GM12864 (cell line): ENCODE measurements around the gene MROH2A.
"Not testable (repeated sequence)": the region's sequence is repeated elsewhere in the genome, so short reads cannot be mapped to it uniquely, and the experiment has no call there.

Experiments
- DNase-seq: peaks from one replicate; pipeline ENCODE4 v3.0.0-alpha.2; 2011; ENCODE audit warnings: low read depth
- H3K4me3 ChIP-seq: 2 replicates; pipeline ENCODE4 v1.5.1; 2011; ENCODE audit warnings: mild to moderate bottlenecking, low read depth, low read length, control low read depth
- TF ChIP-seq, protein P1 (sequence below): IDR thresholded peaks from 2 replicates; pipeline ENCODE4 v1.5.1; 2011; ENCODE audit warnings: low read depth, mild to moderate bottlenecking, moderate library complexity, low read length, control low read depth, inconsistent platforms; ENCODE audit errors: missing control alignments

The MROH2A gene

DNA sequence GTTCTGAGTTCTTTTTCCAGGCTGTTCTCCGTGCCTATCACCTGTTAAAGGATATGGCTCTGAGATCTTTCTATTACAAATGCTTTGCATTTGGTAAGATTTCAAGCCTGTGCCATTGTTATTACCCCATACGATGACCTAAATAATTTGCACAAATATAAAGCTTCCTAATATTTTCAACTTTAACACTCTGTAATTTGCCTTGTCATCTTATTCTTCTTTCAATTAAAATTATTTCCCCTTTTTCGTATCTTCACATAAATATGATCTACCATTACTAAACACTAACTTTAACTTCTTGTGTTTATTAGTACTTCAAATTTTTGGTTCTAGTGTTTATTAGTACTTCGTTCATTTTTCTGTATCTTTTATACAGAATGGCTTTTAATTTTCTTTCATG lies 93.3 kb downstream of the MROH2A start:
- H3K4me3 ChIP-seq = no peak overlapping the region
- DNase-seq = no peak
- TF ChIP-seq, protein P1, sequence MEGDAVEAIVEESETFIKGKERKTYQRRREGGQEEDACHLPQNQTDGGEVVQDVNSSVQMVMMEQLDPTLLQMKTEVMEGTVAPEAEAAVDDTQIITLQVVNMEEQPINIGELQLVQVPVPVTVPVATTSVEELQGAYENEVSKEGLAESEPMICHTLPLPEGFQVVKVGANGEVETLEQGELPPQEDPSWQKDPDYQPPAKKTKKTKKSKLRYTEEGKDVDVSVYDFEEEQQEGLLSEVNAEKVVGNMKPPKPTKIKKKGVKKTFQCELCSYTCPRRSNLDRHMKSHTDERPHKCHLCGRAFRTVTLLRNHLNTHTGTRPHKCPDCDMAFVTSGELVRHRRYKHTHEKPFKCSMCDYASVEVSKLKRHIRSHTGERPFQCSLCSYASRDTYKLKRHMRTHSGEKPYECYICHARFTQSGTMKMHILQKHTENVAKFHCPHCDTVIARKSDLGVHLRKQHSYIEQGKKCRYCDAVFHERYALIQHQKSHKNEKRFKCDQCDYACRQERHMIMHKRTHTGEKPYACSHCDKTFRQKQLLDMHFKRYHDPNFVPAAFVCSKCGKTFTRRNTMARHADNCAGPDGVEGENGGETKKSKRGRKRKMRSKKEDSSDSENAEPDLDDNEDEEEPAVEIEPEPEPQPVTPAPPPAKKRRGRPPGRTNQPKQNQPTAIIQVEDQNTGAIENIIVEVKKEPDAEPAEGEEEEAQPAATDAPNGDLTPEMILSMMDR = no peak

DNA sequence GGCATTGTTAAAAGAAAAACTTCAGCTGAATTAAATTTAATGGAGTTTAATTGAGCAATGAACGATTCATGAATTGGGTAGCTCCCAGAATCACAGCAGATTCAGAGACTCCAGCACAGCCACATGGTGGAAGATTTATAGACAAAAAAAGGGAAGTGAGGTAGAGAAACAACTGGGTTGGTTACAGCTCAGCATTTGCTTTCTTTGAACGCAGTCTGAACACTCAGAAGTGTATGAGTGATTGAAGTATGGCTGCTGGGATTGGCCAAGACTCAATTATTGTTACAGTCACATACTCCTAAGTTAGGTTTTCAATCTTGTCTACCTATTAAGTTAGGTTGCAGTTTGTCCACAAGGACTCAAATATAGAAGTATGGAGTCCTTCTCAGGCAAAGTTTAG lies 94.0 kb downstream of the MROH2A start:
- not testable (repeated sequence) for H3K4me3 ChIP-seq, DNase-seq

DNA sequence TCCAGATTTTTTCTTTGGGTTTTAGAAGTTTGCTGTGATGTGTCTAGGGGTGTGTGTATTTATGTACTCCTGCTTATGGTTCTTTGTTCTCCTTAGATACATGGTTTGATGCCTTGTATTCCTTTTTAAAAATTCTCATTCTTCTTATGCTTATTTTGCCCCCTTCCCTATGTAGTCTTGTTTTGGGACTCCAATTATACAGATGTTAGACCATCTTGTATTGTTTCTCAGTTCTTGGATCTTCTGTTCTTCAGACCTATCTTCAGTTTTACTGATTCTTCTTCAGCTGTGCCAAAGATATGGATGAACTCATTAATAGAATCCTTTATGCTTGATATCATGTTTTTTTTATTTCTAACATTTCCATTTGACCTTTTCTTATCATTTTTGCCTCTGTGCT lies 104.2 kb downstream of the MROH2A start:
- DNase-seq = no peak
- no peak overlapping the region for H3K4me3 ChIP-seq
- TF ChIP-seq, protein P1 = no peak
